ENCODE results near the gene DUSP10.

GRCh38 chr1:221706876-221707582 is 34.9 kb downstream of the DUSP10 start:
- TF ChIP-seq CTCF (IDR thresholded peaks at IDR 0.05) (no peak), POLR2AphosphoS5 (IDR thresholded peaks at IDR 0.05) (no peak), POLR2A (IDR thresholded peaks at IDR 0.05) (no peak)

Measured in stomach (tissue), 4 donors.